SK-MEL-5 (cell line): ENCODE results near the gene ERV3-1. TPM values are rescaled to one million over a fixed set of nuclear protein-coding genes. Genes with fewer than 3 reads are reported as not detected.
"Not testable (repeated sequence)": the region's sequence is repeated elsewhere in the genome, so short reads cannot be mapped to it uniquely, and the experiment has no call there.

Experiments
- DNase-seq: peaks from one replicate; pipeline ENCODE4 v3.0.0-alpha.2; 2016; ENCODE audit warnings: low read depth, low spot score
- in situ Hi-C: cut with HindIII; loops from 2 replicates; pipeline ENCODE4 v1.10.0; 2016; ENCODE audit warnings: low sequenced_read_pairs, high pct_unique_total_duplicates, low pct_unique_long_range_greater_than_20kb
- total RNA-seq: library from RNA; depleted of rRNA; stranded (reverse); fragments of >200 nt; shearing (Covaris generic); gene quantifications from 2 replicates; pipeline ENCODE4 v1.2.3, GENCODE V29; 2014

Gene ERV3-1
- total RNA-seq, 1 experiment from 2014 or later: 1.8 TPM

DNA sequence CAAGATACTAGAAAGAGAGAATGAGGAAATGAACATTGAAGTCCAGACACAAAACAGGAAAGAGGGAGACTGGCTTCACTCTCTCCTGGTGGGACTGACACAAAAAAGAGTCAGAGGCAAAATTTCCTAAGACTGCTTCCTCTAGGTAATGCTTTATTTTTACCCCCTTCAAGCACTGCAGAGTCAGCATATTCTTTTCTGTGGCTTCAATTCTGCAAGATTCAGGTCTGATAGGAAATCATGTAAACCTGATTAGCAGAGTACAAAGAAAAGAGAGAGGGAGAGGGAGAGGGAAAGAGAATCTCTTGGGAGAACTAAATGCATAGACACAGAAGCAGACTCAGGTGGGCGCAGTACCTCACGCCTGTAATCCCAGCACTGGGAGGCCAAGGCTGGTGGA is 2.9 kb upstream of the ERV3-1 start:
- DNase-seq, in situ Hi-C loops: not testable (repeated sequence)

DNA sequence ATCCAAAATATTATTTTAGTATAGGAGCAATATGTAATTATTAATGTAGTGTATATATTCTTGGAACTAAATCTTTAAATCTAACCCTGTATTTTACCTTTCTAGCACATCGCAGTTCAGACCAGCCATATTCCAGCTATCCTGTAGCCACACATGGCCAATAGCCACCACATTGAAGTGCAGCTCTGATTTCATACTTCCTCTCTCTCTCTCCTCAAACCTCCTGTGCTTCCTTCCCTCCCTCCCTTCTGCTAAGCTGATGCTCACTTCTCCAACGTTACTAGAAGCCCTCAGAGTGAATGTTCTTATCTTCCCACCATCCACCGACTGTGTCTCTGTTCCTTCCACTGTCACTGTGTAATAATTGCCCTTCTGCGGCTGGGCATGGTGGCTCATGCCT is 549 bp upstream of the ERV3-1 start:
- DNase-seq, in situ Hi-C loops: not testable (repeated sequence)

DNA sequence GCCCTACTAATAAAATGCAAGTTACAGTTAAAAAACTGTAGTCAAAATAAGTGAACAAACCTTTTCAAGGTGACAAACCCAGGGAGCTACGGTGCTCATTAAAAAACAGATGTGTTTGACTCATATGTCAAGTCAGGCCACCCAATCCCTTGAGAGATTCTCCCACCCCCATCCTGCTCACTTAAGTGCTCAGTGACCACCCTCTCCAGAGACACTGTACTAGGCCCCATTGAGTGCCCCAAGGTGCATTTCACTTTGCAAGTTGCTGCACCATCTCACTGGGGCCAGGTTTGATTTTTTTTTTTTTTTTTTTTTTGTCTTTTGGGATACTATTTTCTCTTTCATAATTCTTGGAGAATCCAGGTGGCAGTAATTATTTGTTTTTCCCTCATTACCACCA is 1.9 kb downstream of the ERV3-1 start:
- in situ Hi-C loops: no loop called here
- DNase-seq: no peak

DNA sequence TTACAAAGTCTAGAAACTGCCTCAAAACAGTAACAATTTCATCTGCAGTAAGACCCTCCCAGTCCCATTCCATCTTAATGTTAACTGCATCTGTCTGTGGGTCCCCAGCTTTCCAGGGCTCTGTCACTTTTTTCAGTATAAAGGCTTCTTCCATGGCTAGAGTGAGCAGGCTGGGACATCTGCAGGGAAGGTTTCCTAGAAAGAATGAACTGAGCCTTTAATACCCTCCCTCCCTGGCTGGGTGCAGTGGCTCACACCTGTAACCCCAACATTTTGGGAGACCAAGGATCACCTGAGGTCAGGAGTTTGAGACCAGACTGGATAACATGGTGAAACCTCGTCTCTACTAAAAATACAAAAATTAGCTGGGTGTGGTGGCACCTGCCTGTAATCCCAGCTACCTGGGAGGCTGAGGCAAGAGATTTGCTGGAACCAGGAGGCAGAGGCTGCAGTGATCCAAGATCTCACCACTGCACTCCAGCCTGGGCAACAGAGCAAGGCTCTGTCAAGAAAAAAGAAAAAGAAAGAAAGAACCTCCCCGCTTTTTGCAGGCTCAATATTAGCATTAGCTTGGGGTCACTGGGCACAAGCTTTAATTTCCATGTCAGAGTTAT is 3.4 kb downstream of the ERV3-1 start:
- in situ Hi-C loops: no loop called here

DNA sequence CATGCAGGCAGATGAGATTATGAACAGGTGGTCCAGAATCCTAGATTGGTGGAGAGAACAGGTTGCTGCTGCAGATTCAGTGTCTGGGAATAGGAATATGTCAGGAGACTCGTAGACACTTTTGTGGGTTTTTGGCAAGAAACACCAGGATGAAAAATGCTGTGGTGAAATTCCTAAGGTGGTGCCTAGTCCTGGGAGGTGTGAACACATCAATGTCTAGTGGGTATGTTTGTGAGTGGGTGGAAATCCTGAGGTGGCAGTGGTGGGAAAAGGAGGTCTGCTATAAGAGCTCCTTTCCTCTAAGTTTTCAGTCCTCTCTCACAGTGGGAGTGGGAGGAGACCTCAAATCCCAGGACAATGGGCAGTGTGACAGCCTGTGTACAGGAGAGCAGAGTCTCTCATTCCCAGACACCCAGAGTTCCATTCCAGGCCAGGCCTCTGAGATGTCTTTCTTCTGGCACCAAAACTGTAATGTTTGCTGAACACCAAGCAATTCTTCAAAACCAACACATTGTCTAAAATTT is 5.1 kb downstream of the ERV3-1 start:
- in situ Hi-C loops: no loop called here
- DNase-seq: no peak

More for the DNA sequence above, 3.4 kb downstream of the ERV3-1 start:
- no peak for DNase-seq

DNA sequence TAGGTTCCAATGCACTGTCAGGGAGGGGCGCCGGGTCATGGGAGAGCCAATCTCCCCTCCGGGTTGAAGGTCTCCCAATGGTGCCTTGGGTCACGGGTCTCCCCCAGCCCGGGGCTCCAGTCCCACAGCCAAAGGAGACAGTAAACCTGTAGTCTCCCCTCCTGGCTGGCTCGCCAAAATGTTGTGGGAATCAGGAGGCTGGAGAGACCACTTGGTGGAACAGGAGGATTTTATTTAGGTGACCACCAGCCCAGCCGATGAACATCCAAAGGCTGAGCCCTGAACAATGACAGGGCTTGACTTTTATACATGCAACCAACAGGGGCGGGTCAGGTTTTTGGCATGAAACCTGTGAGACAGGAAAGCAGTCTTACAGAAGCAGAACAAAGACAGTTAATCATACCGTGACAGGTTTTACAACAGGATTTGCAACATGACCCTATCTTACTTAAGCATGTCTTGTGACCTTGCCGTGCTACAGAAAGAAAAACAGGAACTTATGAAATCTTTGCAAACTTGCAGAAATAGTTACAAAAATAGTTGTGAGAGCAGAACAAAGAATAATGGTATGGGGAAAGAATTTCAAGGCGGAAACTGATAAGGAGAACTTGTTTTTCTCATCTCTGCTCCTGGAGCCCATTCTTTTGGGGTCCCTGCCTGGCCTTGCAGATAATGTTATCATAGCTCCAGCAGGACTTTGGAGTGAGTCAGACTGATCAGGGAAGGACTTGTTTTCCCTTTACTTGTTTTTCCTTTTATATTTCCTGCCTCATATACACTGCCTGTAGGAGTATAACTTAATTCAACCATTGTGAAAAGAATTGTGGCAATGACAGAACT is 7.1 kb downstream of the ERV3-1 start:
- DNase-seq: peak; percentile 31
- in situ Hi-C loops: no loop called here

DNA sequence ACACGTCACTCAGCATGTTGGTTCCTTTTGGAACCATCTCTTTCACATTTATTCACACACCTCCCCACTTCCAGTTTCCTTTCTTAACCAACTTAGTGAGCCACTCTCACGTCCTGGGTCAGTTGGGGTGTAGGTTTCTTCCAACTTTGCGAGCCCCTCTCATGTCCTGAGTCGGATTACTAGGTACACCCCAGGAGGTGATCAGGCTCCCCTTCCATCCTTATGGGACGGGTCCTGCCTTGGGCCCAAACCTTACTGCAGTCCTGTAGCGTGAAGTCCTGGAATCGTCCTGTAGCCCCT is 7.7 kb downstream of the ERV3-1 start:
- DNase-seq: no peak
- in situ Hi-C loops: no loop called here

DNA sequence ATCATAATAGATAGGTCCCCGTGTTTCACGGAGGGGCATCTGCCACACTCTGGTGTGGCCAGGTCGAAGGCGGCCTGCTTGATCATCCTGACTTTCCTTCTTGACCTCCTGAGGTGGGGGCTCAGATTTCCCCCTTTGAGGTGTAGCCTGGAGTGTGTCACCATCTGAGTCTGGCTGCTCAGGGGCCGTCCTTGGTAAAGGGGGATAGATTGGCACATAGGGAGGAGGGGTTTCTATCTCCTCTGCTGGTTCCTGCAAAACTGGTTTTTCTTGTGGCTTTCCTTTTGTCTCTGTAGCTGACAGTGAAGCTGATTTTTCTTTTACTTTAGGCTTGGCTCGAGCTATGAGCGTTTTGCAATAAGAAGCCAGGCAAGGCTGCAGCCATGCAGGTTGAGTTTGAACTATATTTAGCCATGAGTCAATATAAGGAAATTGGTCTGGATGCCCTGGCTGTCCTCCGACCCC is 8.5 kb downstream of the ERV3-1 start:
- DNase-seq: no peak

DNA sequence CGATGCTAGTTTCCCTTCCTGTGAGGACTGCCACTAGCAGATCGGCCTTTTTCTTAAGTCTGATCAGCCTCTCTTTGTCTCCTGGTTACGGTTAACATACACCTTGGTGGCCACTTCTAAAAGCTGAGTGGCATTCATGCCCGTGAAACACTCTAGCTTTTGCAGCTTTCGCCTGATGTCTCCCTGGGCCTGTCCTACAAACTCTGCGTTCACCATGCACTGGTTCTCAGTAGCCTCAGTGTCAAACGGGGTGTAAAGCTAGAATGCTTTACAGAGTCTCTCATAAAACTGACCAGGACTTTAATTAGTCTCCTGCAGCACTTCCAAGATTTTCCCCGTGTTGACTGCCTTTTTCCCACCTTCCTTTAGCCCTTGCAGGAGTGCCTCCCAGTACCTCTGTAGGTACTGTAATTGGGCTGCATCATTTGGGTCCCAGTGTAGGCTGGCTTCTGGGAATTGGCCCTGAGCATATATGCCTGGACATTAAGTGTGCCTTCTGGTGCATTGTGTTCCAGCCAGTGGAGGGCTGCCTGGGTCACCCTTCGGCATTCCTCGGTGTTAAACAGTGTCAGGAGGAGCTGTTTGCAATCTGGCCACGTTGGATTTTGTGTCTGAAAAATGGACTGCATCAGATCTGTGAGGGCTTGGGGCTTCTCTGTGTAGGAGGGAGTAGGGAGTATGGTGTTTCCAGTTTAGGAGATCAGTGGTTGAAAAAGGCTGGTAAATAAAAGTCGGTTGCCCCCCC is 9.2 kb downstream of the ERV3-1 start:
- DNase-seq: no peak
- in situ Hi-C loops: no loop called here

More for the DNA sequence above, 8.5 kb downstream of the ERV3-1 start:
- in situ Hi-C loops: no loop called here

DNA sequence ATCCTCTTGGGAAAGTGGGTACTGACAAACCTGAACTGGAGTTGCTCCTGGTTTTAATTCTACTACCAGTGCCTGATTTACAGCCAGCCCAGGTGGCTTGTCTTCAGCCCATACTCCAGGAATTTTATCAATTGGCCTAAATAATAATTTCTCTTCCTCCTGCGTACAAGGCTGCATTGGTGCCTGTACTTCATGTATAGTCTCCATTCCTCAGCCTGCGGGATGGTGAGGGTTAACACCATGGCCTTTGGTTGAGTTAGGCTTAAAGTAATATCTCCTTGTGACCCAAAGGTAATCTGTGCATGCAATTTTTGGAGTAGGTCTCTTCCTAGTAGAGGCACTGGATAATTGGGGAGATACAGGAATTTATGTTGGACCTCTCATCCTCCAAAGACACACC is 10.2 kb downstream of the ERV3-1 start:
- in situ Hi-C loops: no loop called here

DNA sequence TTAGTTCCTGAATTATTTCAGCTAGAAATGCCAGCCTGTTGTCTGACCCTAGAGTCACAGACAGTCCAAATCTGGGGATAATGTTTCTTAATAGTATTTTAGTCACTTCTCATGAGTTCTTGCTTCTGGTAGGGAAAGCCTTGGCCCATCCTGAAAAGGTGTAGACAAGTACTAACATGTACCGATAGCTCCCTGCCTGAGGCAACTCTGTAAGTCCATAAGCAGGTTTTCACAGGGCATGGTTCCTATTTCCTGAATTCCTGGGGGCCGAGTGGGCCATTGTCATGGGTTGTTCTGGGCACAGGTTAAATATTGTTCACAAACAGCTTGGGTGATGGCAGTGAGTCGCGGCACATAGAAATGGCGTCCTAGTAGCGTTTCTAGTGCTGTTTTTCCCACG is 12.6 kb downstream of the ERV3-1 start:
- in situ Hi-C loops: no loop called here
- DNase-seq: no peak

More for the DNA sequence above, 10.2 kb downstream of the ERV3-1 start:
- no peak for DNase-seq

DNA sequence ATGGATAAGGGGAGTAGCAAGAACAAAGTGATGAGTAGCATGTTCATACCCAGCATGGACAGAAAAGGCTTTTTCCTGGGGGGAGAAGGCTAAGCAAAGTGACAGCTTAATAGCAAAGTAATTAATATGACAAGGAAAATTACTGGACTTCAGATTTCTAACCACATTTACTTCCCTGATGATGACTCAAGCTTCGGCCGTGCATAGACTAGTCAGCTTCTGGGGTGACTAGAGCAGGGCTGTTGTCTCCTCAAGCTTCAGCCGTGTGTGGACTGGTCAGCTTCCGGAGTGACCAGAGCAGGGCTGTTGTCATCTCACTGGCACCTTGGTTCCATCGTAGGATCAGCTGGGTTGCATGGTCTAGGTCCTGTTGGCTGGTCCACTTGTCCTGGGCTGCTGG is 13.5 kb downstream of the ERV3-1 start:
- no peak for DNase-seq
- in situ Hi-C loops: no loop called here

DNA sequence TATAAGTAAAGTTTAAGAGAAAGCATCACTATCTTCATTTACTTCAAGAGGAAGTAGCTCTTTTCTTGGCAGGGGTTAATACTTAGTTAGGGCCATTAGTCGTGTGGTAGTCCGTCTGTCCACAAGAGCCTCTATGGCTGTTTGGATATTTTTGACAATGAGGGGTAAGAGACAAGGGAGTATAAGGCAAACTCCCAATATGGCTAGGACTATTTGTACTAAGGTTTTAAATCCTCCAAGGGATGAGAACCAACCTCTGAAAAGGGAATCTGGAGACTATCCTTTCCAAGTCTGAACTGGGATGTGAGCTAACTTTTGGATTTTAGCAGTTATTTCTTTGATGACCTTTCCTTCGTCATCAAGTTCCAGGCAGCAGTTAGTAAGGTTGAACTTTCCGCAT is 15.6 kb downstream of the ERV3-1 start, which contains the start of gene ZNF117:
ZNF117 (minus strand) TSS at position 101 of the 400 bp plus-strand sequence.
- DNase-seq: no peak
- in situ Hi-C loops: no loop called here

DNA sequence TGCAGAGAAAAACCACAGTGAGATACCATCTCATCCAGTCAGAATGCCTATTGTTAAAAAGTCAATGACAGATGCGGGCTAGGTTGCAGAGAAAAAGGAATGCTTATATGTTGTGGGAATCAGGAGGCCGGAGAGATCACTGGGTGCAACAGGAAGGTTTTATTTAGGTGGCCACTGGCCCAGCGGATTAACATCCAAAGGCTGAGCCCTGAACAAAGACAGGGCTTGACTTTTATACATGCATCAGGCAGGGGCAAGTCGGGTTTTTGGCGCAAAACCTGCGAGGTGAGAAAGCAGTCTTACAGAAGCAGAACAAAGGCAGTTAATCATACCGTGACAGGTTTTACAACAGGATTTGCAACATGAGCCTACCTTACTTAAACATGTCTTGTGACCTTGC is 16.3 kb downstream of the ERV3-1 start:
- DNase-seq: no peak
- in situ Hi-C loops: no loop called here

DNA sequence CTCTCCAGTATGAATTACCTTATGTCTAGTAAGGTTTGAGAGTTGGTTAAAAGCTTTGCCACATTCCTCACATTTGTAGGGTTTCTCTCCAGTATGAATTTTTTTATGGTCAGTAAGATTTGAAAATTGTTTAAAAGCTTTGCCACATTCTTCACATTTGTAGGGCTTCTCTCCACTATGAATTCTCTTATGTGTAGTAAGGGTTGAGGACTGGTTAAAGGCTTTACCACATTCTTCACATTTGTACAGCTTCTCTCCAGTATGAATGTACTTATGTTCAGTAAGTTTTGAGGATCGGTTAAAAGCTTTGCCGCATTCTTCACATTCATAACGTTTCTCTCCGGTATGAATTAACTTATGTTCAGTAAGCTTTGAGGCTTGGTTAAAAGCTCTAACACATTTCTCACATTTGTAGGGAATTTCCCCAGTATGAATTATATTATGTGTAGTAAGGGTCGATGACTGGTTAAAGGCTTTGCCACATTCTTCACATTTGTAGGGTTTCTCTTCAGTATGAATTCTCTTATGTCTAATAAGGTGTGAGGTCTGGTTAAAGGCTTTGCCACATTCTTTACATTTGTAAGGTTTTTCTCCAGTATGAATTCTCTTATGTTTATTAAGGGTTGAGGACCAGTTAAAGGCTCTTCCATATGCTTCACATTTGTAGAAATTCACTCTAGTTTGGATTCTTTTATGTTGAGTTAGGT is 27.8 kb downstream of the ERV3-1 start:
- DNase-seq: no peak
- in situ Hi-C loops: no loop called here

DNA sequence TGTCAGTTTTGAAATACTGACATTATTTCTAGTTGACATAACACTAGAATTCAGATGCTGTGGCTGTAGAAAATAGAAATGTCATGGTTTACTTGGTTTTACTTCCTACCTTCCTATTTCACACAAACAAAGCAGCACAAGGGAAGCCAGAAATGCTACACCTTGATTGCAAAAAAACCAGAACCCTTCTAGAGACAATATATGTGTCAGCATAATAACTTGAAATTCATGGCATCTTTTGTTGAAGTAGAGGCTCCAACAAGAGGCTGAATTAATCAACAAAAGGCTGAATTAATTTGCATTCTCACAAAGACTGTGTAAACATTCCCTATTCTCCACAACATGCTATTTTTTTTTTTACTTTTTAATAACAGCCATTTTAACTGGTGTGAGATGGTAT is 40.9 kb downstream of the ERV3-1 start:
- in situ Hi-C loops: no loop called here
- DNase-seq: no peak

DNA sequence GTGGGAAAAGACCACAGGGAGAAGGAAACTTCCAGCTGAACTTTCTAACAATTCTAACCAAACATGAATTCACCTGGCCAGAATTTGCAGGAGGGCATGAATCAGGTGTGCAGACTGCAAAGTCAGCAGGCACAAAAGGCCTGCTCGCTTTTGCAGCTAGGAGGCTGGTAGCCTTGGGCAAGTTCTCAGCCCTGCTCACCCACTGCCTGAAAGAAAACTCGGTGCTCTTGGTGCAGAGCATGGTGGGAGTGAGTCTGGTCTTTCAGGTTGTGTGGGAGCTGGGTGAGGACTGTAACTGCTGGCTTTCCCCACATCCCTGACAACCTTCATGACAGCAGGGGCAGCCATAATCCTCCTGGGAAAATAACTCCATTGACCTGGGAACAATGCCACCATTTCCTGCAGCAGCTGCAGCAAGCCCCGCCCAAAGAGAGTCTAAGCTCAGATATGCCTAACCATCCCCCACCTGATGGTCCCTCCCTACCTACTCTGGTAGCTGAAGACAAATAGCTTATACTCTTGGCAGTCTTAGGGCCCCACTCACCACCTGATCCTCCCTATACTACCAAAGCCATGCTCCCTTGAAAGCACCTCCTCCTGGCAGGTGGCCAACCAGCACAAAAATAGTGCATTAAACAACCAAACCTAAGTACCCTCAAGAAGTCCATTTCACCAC is 47.3 kb downstream of the ERV3-1 start:
- no peak for DNase-seq
- in situ Hi-C loops: no loop called here
